ENCODE results near the gene ATG5. TPM values are rescaled to one million over a fixed set of nuclear protein-coding genes. Genes with fewer than 3 reads are reported as not detected.
"Not testable (repeated sequence)": the region's sequence is repeated elsewhere in the genome, so short reads cannot be mapped to it uniquely, and the experiment has no call there.

ATG5 gene
- total RNA-seq, 1 donor = 62.6 TPM

DNA sequence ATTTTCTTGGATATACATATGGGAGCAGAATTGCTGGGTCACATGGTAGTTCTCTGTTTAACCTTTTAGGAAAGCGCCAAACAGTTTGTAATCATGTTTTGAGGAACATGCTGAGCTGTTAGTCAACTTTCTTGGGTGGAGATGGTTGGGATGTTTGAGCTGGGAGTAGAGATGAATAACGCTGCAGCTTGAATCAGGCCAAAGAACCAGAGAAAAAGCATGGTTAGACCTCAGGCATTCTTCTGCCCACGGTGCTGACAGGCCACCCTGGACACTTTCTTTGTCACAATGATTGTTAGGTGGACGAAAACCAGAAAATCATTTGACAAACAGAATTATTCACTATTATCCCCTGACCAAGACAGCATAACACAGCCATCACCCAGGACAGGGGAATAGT is 172.6 kb downstream of the ATG5 start:
- TF ChIP-seq, protein P1, sequence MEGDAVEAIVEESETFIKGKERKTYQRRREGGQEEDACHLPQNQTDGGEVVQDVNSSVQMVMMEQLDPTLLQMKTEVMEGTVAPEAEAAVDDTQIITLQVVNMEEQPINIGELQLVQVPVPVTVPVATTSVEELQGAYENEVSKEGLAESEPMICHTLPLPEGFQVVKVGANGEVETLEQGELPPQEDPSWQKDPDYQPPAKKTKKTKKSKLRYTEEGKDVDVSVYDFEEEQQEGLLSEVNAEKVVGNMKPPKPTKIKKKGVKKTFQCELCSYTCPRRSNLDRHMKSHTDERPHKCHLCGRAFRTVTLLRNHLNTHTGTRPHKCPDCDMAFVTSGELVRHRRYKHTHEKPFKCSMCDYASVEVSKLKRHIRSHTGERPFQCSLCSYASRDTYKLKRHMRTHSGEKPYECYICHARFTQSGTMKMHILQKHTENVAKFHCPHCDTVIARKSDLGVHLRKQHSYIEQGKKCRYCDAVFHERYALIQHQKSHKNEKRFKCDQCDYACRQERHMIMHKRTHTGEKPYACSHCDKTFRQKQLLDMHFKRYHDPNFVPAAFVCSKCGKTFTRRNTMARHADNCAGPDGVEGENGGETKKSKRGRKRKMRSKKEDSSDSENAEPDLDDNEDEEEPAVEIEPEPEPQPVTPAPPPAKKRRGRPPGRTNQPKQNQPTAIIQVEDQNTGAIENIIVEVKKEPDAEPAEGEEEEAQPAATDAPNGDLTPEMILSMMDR (IDR thresholded peaks at IDR 0.05; ENCODE audit: insufficient read depth, low read depth, low read length) = no peak
- DNase-seq (ENCODE audit: low read depth) = no peak

DNA sequence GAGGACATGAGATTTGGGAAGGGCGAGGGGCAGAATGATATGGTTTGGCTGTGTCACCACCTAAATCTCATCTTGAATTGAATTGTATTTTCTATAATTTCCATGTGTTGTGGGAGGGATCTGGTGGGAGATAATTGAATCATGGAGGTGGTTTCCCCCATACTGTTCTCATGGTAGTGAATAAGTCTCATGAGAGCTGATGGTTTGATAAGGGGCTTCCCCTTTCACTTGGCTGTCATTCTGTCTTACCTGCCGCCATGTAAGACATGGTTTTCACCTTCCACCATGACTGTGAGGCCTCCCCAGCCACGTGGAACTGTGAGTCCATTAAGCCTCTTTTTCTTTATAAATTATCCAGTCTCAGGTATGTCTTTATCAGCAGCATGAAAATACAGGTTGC is 173.1 kb downstream of the ATG5 start:
- DNase-seq (ENCODE audit: low read depth); H3K4me3 ChIP-seq (ENCODE audit: low read depth, low read length): not testable (repeated sequence)

More for the DNA sequence above, 172.6 kb downstream of the ATG5 start:
- no peak overlapping the region for H3K4me3 ChIP-seq (ENCODE audit: low read depth, low read length)

DNA sequence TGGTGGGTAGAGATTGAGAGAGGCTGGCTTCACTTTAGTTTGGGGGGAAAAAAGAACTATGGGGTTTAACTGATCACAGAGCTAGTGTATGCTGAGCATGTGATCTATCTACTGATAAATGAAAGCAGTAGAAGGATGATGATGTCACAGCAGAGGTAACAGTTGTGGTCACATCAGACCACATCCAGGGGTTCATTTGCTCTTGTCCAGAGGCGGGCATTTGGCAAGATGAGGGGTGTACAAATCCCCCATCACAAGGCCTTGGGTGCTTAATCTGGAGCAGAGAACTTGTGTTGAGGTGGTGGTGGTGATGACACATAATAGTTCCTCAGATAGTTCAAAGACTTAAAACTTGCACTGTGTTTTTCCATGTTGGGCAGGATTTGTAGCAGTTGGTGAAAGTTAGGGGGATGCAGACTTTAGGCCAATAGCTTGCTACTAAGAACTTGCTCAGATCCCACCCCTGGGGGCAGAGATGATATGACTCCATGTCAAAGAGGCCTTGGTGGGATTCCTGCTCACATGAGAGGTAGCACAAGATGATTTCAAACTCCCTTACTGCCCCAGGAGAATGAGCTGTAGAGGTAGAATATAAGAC is 176.0 kb downstream of the ATG5 start:
- TF ChIP-seq, protein P1 (IDR thresholded peaks at IDR 0.05; ENCODE audit: insufficient read depth, low read depth, low read length) = no peak
- H3K4me3 ChIP-seq (ENCODE audit: low read depth, low read length) = no peak overlapping the region
- no peak for DNase-seq (ENCODE audit: low read depth)

GRCh38 chr6:106147476-106147875 is 178.1 kb downstream of the ATG5 start:
- TF ChIP-seq, protein P1 (IDR thresholded peaks at IDR 0.05; ENCODE audit: insufficient read depth, low read depth, low read length) = no peak
- no peak overlapping the region for H3K4me3 ChIP-seq (ENCODE audit: low read depth, low read length)
- DNase-seq (ENCODE audit: low read depth) = peak; percentile 11

DNA sequence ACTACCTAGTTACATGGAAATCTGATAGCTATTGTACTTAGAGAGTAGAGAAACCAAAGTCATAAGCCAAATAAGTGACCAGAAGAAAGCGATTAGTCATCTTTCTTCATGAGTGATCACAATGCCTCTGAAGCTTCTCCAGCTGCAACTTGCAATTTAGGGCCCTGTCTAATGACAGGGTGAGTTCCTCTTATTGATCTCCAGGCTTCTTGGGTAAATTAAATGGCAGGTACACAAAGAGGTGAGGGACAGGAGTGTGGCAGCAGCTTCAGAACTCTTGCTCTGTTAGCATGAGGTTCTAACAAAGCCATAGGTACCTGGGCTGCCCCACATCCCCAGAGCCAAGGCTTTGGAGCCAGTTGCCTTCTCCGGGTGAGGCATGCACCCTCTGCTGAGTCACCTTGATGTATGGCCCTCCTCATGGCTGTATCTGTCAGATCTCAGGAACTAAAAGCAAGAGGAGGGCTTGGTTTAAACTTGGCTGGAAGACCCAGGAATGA is 178.7 kb downstream of the ATG5 start:
- DNase-seq (ENCODE audit: low read depth) = no peak
- TF ChIP-seq, protein P1 (IDR thresholded peaks at IDR 0.05; ENCODE audit: insufficient read depth, low read depth, low read length) = no peak
- H3K4me3 ChIP-seq (ENCODE audit: low read depth, low read length) = no peak overlapping the region

- TF ChIP-seq, protein P1 (IDR thresholded peaks at IDR 0.05; ENCODE audit: insufficient read depth, low read depth, low read length) = no peak
- no peak for DNase-seq (ENCODE audit: low read depth)
- H3K4me3 ChIP-seq (ENCODE audit: low read depth, low read length) = no peak overlapping the region
These were observed 179.8 kb downstream of the ATG5 start for GRCh38 chr6:106145741-106146227.

DNA sequence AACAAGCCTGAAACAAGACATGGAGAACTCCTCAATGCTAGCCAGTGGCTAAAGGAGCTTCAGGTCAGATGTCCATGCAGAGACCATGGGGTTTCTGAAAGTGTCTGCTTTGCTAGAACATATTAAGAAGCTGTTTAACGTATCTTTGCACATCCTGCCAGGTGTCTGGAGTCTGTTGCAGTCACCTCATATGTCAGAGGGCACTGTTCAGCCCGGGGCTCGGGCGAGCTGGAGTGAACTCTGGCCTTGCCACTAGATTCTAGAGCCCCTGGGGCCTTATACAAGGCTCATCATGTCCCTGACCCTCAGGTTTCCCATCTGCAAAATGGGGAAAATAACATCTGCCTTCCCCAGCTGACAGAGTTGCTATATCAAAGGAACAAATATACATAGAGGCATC is 180.4 kb downstream of the ATG5 start:
- DNase-seq (ENCODE audit: low read depth) = no peak
- TF ChIP-seq, protein P1 (IDR thresholded peaks at IDR 0.05; ENCODE audit: insufficient read depth, low read depth, low read length) = no peak

More for the DNA sequence above, 180.4 kb downstream of the ATG5 start:
- no peak overlapping the region for H3K4me3 ChIP-seq (ENCODE audit: low read depth, low read length)
